GM21717 (cell line): ENCODE results near the gene ATF4.

ENCODE experiments used
- ATAC-seq: cut with Tn5 transposase; IDR thresholded peaks from one replicate; pipeline ENCODE4 v1.9.1; 2021; ENCODE audit warnings: mild to moderate bottlenecking, moderate library complexity; ENCODE audit not compliant: unreplicated experiment

Gene ATF4

DNA sequence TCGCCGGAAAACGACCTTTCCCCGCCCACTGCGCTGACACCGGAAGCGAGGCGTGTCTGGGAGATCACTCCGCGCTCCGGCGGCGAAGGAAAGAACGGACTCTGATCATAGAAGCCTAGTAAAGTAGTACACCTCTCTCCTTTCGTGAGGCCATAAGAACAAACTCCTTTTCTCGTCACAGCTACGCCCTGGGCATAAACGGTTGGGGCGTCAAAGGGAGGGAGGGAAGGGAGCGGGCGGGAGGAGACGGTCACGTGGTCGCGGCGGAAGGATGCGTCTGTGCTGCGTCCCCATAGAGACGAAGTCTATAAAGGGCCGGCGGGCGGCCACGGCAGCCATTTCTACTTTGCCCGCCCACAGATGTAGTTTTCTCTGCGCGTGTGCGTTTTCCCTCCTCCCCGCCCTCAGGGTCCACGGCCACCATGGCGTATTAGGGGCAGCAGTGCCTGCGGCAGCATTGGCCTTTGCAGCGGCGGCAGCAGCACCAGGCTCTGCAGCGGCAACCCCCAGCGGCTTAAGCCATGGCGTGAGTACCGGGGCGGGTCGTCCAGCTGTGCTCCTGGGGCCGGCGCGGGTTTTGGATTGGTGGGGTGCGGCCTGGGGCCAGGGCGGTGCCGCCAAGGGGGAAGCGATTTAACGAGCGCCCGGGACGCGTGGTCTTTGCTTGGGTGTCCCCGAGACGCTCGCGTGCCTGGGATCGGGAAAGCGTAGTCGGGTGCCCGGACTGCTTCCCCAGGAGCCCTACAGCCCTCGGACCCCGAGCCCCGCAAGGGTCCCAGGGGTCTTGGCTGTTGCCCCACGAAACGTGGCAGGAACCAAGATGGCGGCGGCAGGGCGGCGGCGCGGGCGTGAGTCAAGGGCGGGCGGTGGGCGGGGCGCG lies at the start of gene ATF4:
ATF4 (plus strand) TSS at position 337 of the 880 bp plus-strand sequence. CDS start 884 bp downstream, outside the sequence.
- peak; percentile 27 for ATAC-seq

- ATAC-seq = no peak
Observed at GRCh38 chr22:39471381-39472141, 48.8 kb upstream of the ATF4 start.

DNA sequence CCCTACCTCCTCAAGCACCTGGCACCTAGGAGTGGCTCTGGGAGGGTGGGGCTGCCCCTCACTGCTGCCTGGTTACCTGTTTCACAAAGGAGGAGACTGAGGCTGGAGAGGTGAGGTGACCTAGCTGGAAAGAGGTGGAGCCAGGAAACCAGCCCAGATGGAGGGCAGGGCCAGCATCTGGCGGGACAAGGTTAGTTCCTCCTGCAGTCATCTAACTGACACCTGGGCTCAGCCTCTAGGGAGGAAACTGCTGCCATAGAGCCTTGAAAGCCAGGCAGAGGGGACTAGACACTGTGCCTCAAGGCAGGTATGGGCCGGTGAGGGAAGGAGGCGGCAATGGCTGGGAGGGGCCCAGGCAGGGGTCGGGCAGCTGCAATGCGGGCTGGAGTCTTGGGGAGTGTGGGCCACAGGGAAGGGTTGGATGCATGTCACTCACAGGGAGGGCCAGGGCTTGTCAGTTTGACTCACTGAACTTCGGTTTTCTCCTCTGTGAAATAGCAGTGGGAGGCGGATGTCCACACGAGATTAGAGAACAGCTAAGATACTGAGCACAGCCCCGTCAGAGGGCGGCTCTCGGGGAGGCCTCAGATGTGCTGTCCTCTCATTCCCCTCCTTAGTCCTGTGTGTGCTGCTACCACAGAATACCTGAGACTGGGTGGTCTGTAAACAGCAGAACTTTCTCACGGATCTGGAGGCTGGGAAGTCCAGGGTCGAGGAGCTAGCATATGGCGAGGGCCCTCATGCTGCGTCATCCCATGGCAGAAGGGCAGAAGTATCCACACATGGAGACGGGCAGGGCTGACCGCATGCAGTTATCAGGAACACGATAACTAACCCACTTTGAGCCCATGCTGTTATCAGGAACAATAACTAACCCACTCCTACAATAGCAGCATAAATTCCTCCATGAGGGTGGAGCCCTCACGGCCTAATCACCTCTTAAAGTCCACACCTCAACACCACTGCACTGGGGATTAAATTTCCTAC lies 47.5 kb upstream of the ATF4 start:
- no peak for ATAC-seq

DNA sequence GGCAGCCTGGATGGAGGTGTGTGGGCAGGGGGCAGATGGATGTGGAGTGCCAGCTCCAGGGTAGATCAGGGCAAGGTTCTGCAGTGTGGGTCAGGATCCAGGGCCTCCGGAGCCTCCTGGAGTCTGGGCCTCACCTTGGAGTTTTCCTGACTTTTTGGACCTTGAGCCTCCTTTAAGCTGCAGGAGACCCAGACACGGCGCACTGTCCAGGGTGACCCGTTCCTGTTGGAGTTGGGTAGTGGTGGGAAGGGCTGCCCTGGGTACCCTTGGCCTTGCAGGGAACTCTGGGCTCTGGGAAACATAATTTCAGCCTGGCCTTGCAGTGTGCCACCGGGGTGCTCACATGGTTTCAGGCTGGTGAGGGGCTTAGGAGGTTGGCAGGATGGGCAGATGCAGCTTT lies 46.5 kb upstream of the ATF4 start:
- ATAC-seq = no peak

DNA sequence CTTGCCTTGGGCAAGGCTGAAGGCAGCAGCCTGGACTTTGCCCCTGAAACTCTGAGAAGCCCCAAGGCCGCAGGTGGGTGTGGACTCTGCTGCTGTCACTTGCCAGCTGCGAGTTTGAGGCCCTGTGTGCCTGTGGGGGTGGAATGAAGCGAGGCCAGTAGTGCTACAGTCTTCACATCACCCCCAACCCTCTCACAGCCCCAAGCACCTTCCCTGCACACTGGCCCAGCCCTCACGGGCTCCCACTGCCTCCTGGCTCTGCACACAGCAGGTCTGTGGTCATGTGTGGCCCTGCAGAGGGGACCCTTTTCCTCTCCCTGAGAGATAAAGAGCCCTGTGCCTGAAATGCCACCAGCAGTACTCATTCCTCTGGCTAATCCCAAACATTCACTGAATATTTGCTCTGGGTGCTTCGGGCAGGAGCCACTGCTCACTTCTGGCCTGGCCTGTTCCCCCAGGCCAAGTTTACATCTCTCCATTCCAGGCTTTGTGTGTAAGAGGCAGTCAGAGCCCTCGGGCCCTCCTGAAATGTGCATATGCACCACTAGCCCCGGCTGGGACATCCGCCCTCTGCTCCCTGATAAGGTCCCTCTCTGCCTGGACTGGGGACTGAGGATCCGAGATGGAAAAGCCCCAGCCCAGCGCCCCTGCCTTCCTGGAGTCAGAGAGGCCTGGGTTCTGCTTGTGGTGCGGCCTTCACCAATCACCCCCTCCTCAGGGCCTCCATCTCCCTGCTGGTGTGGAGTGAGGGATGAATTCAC lies 45.8 kb upstream of the ATF4 start:
- ATAC-seq = no peak

GRCh38 chr22:39475337-39475736 lies 45.0 kb upstream of the ATF4 start:
- ATAC-seq = no peak

GRCh38 chr22:39475902-39476301 lies 44.5 kb upstream of the ATF4 start:
- ATAC-seq = no peak

- ATAC-seq = no peak
Observed at GRCh38 chr22:39476664-39477063, 43.7 kb upstream of the ATF4 start.

DNA sequence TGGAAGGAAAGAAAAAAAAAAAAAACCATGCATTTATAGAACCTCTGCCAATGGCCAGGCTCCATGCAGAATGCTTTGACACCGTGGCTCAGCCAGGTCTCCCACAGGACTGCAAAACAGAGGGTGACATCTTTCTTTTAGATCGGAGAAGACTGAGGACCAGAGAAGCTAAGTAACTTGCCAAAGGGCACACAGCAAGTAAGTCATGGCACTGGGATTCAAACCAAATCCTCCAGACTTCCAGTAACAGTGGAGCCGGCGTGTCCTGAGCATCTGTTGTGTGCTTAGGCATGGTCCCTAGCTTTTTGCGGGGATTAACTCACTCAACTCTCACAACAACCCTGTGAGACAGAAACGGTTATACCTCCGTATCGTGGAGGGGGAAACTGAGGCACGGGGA lies 42.8 kb upstream of the ATF4 start:
- ATAC-seq = no peak

DNA sequence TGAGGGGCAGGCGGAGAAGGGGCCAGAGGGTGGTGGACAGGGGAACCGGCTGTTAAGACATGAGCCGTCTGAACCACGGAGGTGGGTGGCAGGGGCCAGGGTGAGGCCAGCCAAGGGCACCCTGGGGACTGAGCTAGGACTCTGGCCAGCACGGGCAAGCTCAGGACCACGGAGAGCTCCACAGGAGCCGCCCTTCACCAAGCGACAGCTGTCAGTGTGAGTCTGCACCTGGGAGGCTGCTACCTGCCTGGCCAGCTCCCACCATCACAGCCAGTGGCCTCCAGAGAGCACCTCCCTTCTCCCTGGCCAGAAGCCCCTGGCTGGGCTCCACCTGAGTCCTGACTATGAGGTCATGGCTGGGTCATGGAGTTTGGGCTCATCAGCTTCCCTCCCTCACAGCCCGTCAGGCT lies 41.9 kb upstream of the ATF4 start:
- ATAC-seq = no peak

- ATAC-seq = no peak
Observed at GRCh38 chr22:39479254-39479653, 41.1 kb upstream of the ATF4 start.

DNA sequence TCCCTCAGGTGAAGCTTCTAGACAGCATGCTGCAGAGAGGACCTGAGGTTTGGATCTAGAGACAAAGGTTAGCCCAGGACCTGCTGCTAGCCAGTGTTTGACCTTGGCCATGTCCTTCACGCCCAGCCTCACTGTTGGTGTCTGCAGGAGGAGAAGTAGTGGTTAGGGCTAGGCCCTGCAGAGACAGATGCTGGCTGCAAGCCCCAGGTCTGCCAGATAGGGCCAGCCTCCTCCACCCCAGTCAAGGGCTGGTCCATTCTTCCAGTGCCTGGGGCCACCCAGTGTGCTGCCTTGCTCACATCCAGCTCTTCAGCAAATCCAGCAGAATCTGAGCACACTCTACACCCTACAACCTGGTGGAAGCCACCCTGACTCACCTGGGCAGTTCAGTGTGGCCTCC lies 39.8 kb upstream of the ATF4 start:
- no peak for ATAC-seq

DNA sequence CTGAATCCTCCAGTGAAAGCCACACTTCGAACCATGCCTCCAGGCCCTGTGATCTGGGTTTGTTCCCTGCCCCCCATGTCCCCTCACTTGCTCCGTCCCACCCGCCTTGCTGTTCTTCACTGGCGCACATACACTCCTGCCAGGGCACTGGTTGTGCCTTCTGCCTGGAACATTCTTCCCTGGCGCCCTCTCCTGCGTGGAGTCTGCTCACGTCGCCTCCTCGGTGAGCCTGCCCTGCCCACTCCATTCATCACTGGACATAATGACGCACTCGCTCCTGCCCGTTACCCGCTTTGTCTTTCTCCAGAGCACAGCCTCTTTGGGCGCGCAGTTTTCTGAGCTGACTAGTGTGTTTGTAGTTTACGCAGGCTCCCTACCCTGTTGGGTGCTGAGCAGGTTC lies 39.3 kb upstream of the ATF4 start:
- no peak for ATAC-seq

GRCh38 chr22:39481595-39481994 lies 38.8 kb upstream of the ATF4 start:
- no peak for ATAC-seq

DNA sequence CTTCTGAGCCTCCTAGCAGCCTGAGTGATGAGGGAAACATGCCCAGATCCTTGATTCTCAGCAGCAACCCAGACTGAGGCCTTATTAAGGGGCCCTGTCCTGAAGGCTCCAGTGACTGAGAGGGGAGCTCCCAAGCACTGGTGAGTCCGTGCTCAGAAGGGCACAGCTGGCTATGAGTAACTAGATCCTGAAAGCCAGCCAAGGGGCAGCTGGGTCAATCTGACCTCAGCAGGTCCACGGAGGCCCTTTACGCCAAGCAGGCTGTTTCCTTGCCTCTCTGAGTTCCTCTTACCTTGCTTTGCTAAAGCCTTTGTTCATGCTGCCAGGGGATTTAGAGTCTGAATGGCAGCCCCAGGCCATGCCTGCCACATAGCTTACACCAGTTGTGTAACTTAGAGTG lies 37.6 kb upstream of the ATF4 start:
- no peak for ATAC-seq

DNA sequence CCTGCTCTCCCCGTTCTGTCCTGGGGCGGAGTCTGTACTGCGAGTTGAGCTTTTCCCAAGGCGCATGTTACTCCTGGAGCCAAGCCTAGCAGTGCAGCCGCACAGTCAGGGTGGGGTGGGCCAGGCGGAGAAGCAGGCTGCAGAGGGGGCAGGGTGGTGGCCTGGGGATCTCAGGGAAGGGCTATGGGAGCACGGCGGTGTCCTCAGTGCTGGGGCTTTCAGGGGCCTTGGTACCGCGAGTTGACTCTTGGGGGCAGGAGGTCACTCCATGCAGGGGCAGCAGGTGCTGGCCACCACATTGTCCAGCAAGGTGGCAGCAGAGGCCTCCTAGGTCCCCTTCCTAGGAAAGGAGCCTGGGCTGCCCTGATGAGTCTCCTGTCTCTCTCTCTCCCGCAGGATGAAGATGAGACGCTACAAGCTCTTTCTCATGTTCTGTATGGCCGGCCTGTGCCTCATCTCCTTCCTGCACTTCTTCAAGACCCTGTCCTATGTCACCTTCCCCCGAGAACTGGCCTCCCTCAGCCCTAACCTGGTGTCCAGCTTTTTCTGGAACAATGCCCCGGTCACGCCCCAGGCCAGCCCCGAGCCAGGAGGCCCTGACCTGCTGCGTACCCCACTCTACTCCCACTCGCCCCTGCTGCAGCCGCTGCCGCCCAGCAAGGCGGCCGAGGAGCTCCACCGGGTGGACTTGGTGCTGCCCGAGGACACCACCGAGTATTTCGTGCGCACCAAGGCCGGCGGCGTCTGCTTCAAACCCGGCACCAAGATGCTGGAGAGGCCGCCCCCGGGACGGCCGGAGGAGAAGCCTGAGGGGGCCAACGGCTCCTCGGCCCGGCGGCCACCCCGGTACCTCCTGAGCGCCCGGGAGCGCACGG lies 33.2 kb upstream of the ATF4 start:
- no peak for ATAC-seq

DNA sequence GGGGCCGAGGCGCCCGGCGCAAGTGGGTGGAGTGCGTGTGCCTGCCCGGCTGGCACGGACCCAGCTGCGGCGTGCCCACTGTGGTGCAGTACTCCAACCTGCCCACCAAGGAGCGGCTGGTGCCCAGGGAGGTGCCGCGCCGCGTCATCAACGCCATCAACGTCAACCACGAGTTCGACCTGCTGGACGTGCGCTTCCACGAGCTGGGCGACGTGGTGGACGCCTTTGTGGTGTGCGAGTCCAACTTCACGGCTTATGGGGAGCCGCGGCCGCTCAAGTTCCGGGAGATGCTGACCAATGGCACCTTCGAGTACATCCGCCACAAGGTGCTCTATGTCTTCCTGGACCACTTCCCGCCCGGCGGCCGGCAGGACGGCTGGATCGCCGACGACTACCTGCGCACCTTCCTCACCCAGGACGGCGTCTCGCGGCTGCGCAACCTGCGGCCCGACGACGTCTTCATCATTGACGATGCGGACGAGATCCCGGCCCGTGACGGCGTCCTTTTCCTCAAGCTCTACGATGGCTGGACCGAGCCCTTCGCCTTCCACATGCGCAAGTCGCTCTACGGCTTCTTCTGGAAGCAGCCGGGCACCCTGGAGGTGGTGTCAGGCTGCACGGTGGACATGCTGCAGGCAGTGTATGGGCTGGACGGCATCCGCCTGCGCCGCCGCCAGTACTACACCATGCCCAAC lies 32.4 kb upstream of the ATF4 start:
- no peak for ATAC-seq

DNA sequence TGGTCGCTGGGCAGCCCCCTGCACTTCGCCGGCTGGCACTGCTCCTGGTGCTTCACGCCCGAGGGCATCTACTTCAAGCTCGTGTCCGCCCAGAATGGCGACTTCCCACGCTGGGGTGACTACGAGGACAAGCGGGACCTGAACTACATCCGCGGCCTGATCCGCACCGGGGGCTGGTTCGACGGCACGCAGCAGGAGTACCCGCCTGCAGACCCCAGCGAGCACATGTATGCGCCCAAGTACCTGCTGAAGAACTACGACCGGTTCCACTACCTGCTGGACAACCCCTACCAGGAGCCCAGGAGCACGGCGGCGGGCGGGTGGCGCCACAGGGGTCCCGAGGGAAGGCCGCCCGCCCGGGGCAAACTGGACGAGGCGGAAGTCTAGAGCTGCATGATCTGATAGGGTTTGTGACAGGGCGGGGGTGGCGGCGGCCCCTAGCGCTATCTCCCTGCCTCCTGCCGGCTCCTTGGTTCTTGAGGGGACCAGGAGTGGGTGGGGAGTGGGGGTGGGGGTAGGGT lies 31.7 kb upstream of the ATF4 start:
- no peak for ATAC-seq
